GM12875 (cell line): Measurements from ENCODE around the gene TEX13C.
"Not testable (repeated sequence)": the region's sequence is repeated elsewhere in the genome, so short reads cannot be mapped to it uniquely, and the experiment has no call there.

Experiments used
- H3K4me3 ChIP-seq: one replicate; pipeline ENCODE4 v1.5.1; 2011; ENCODE audit warnings: low read depth, low read length, control low read depth
- CTCF ChIP-seq: IDR thresholded peaks from 2 replicates; pipeline ENCODE4 v1.5.1; 2011; ENCODE audit warnings: low read depth, mild to moderate bottlenecking, control low read depth, inconsistent platforms, low read length, moderate library complexity, borderline replicate concordance; ENCODE audit not compliant: insufficient read depth

Gene TEX13C

DNA sequence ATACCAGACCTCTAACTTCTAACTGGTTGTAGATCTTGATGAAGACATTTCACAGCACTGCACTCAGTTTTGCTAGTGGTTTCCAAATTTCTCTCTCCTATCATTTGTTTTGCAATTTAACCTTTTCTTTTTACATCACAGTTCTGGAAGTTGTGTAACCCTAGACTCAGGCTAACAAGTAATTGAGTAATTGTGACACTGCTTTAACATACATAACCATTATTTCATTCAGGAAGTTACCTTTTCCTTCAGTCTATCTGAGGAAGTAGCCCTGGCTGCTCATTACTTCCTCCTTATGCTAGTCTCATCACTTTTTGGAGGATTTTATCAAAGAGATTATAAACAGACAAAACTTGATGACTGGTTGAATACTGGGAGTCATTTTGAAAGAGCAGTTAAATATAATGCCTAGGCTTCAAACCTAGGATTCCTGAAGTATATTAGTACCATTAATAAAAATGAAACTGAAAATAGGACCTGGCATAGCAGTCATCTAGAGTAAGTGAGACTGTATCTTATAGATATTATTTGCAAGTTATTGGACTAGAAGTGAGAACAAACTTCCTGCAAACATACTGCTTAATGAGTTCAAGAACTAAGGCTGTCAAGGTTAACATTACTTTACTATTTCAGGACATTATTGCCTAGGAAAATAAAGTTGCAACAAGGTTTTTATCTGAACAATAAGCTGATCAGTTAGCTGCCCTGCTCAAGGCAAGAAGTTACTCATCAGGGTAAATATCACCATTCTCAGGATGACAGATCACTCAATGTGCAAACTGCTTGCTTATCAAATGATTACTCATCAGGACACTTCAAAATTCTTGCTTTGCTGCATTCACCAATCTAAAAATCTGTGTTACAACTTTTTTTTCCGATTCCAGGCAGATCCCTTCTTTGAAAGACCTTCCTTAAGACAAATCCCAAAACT lies 25.6 kb upstream of the TEX13C start:
- TF ChIP-seq CTCF: no peak
- no peak overlapping the region for H3K4me3 ChIP-seq

GRCh38 chrX:125295337-125295736 lies 24.3 kb upstream of the TEX13C start:
- TF ChIP-seq CTCF: no peak
- H3K4me3 ChIP-seq: no peak overlapping the region

- TF ChIP-seq CTCF: no peak
- H3K4me3 ChIP-seq: no peak overlapping the region
Observed at GRCh38 chrX:125298871-125299270, 20.8 kb upstream of the TEX13C start.

DNA sequence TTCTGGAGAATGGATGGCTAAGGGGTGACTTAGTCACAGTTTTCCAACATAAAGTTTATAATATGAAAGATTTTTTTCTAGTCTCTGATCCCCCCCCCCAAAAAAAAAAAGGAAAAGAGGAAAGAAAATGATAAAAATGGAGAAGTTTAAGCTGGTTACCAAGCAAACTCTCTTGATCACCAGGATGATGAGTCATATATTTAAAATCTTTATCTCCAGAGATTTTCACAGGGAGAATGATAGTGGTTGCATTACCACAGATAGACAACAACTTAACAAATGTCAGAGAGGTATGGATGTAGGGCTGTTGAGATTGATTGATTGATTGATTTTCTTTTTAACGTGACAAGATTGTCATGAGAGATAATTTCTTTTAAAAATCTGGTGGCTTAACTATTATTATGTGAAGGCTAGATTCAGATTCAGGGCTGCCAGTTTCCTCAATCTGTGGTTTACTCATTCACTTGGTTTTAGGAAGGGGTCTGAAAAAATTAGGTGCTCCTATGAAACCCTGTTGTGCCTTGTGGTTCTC lies 13.3 kb upstream of the TEX13C start:
- no peak for TF ChIP-seq CTCF

GRCh38 chrX:125308653-125309052 lies 11.0 kb upstream of the TEX13C start:
- H3K4me3 ChIP-seq: no peak overlapping the region
- TF ChIP-seq CTCF: no peak

More for the DNA sequence above, 13.3 kb upstream of the TEX13C start:
- H3K4me3 ChIP-seq: no peak overlapping the region

- H3K4me3 ChIP-seq: not testable (repeated sequence)
Observed at GRCh38 chrX:125319166-125319565, 505 bp upstream of the TEX13C start.

DNA sequence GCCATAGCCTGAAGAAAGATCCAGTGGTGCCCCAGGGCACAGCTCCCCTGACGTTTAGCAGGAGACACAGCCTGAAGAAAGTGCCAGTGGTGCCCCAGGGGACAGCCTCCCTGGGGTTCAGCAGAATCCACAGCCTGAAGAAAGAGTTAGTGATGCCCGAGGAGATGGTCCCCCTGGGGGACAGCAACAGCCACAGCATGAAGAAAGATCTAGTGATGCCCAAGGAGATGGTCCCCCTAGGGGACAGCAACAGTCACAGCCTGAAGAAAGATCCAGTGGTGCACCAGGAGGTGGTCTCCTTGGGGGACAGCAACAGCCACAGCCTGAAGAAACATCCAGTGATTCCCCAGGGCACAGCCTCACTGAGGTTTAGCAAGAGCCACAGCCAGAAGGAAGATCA lies 2.8 kb downstream of the TEX13C start:
- TF ChIP-seq CTCF: no peak
- no peak overlapping the region for H3K4me3 ChIP-seq
